NCI-H2029 treated with DMSO at 0.1 percent for 48 hours (cell line): ENCODE data around the gene NUDT1.

Source experiments
- DNase-seq: peaks from one replicate; lab custom pipeline; 2025; lab: John Stamatoyannopoulos, UW

The NUDT1 gene

DNA sequence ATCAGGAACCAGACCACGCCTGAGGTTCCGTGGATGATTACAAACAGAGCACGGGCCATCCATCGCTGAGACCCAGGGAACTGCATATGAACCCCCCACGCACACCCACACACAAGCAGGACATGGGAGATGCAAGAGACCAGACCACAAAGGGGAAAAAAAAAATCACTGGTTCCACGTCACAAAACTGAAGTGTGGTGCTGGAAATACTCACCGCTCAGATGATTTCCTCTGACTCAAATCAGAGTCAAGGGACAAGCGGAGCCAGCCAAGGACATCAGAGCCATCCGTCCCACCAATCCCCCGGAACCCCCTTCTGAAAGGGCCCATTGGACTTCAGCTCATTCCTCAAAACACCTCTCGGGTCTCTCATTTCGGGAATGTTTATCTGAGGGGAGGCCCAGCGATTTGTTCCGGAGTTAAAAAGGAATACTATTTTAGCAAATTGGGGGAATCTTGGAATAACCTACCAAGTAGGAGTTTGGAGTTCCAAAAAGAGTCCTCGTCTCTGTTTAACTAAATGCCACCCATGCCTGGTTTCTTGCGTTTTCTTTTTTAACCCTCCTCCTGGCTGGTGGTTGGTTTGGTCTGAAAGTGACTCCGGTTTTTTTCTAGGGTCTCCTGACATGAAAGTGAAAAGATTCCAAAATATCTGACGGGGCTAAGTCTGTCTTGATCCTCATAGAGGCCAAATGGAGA is 57.3 kb downstream of the NUDT1 start:
- no peak for DNase-seq

DNA sequence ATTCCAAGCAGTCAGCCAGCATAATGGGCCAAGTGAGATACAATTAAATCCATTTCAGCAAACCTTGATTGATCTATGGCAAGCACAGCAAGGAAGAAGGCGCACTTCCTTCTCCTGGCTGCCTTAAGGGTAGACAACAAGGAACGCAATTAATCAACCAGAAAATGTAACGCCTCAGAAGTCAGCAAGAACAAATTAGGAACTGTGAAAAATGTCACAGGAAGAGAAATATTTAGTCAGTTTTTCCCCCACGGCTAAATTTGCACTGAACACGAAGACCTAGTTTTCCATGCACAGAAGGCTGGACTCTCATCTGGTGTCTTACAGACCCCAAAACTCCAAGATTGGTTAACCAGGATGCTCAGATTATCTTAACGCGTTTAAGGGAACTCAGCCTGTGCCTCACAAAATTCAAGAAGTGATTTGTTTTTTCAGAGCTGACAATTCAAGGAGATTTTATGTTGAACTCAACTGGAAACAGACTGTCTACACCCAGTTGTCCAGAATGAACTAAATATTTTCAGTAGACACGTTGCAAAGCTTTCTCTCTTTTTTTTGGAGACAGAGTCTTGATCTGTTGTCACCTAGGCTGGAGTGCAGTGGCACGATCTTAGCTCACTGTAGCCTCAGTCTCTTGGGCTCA is 58.0 kb downstream of the NUDT1 start:
- DNase-seq, result no peak
